Measurements from ENCODE around the gene PLPP2. TPM values are rescaled to one million over a fixed set of nuclear protein-coding genes. Genes with fewer than 3 reads are reported as not detected.
A peak's percentile ranks its signal among the peaks of the same experiment; 100 is the strongest.

PLPP2 gene
- total and polyA plus RNA-seq, 9 of the 15 experiments (the other 6 are each of a cell fraction or from before 2014, with no cell fraction given), result 0.51 to 4.4 (median 2.2) TPM; not detected in 1

DNA sequence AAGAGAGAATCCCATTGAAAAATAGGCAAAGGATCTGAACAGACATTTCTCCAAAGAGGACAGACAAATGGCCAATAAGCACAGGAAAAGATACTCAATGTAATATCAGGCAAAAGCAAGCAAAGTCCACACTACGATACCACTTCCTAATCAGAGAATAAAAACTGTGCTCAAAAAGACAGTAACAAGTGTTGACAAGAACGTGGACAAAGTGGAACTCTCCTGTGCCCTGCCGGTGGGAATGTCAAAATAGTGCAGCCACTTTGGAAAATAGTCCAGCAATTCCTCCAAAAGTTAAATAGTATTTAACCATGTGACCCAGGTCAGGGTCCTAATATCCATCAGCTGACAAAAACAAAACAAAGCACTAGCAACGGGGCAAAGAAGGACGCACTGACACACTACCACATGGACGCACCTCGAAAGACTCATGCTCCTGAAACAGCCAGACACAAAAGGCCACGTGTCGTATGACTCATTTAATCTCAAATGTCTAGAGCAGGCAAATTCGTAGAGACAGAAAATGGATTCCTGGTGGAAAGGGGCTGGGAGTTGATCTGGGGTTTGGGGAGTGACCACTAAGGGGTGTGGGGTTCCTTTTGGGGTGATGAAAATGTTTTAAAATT, 48.2 kb upstream of the PLPP2 start (continued):
- TF ChIP-seq, protein P1, sequence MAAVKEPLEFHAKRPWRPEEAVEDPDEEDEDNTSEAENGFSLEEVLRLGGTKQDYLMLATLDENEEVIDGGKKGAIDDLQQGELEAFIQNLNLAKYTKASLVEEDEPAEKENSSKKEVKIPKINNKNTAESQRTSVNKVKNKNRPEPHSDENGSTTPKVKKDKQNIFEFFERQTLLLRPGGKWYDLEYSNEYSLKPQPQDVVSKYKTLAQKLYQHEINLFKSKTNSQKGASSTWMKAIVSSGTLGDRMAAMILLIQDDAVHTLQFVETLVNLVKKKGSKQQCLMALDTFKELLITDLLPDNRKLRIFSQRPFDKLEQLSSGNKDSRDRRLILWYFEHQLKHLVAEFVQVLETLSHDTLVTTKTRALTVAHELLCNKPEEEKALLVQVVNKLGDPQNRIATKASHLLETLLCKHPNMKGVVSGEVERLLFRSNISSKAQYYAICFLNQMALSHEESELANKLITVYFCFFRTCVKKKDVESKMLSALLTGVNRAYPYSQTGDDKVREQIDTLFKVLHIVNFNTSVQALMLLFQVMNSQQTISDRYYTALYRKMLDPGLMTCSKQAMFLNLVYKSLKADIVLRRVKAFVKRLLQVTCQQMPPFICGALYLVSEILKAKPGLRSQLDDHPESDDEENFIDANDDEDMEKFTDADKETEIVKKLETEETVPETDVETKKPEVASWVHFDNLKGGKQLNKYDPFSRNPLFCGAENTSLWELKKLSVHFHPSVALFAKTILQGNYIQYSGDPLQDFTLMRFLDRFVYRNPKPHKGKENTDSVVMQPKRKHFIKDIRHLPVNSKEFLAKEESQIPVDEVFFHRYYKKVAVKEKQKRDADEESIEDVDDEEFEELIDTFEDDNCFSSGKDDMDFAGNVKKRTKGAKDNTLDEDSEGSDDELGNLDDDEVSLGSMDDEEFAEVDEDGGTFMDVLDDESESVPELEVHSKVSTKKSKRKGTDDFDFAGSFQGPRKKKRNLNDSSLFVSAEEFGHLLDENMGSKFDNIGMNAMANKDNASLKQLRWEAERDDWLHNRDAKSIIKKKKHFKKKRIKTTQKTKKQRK (IDR thresholded peaks at IDR 0.05; ENCODE audit: borderline replicate concordance, low read depth, low read length), result no peak
- TF ChIP-seq RAD51 (IDR thresholded peaks at IDR 0.05; ENCODE audit: borderline replicate concordance, low read depth), result 0 out of 2 replicates have a peak, but pooled peaks have one; percentile 10
- TF ChIP-seq STAT5A (IDR thresholded peaks at IDR 0.05; ENCODE audit: borderline replicate concordance, low read length), result 0 out of 2 replicates have a peak, but pooled peaks have one; percentile 5

DNA sequence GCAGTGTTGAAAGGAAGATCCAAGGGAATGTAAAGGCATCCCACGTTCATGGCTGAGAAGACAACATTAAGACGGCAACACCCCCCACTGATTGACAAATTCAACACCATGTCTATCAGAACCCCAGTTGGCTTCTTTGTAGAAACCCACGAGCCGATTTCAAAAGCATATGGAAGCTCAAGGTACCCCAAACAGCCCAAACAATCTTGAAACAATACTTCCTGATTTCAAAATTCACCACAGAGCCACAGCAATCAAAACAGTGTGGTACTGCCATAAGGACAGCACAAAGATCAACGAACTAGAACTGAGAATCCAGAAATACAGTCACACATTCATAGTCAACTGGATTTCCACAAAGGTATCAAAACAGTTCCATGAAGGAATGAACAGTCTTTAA, 47.2 kb upstream of the PLPP2 start:
- no peak overlapping the region for H2AFZ ChIP-seq (ENCODE audit: low read depth, low read length)
- FAIRE-seq (peak; percentile 40), ATAC-seq (no peak), DNase-seq (ENCODE audit: extremely low read depth in 1 of 4, low spot score in 3 of 4) (no peak)
- H3K9me1 ChIP-seq (ENCODE audit: control insufficient read depth, insufficient read depth, low read length), result peaks cover 15% of the 10 kb centered on the region
- ChIA-PET POLR2A (no interaction called here), CTCF (ENCODE audit: low intra/inter-chr PET ratio) (no interaction called here)
- H3K9ac ChIP-seq (ENCODE audit: insufficient read depth in 1 of 2, low read depth in 2 of 2, low read length in 2 of 2), result no peak overlapping the region
- H3K4me1 ChIP-seq (replicated peaks in 1 of 2; ENCODE audit: control insufficient read depth in 2 of 2, insufficient read depth in 2 of 2, low read length in 2 of 2), result peaks cover 34 to 45% of the 10 kb centered on the region in 2 experiments; a peak in 4 of 5 replicates
- peaks cover 89% of the 10 kb centered on the region for H3K79me2 ChIP-seq (ENCODE audit: control insufficient read depth, insufficient read depth, low read length)
- H3K36me3 ChIP-seq (ENCODE audit: control insufficient read depth, insufficient read depth, low read length), result peaks cover 81% of the 10 kb centered on the region; the same call in 2 of the 3 replicates
- H3K27me3 ChIP-seq (ENCODE audit: control insufficient read depth in 2 of 2, insufficient read depth in 2 of 2, low read length in 2 of 2), result no peaks in the 10 kb centered on the region
- no peak overlapping the region for H3K4me3 ChIP-seq
- intact Hi-C loops (cut with micrococcal nuclease), result no loop called here
- H3K27ac ChIP-seq (ENCODE audit: extremely low read depth, low read depth, low read length), result no peak overlapping the region
- no TSS peak for BruUV-seq (replicated peaks)
- H3K9me3 ChIP-seq (replicated peaks; ENCODE audit: control insufficient read depth, insufficient read depth, low read depth, low read length), result peaks cover 8% of the 10 kb centered on the region; the same call in 1 of the 2 replicates
- no peak overlapping the region for H3K4me2 ChIP-seq (ENCODE audit: insufficient read depth, low read length)
- in situ Hi-C loops (cut with MboI), result no loop called here
- 94% methylated on average over 5 of the region's 5 CpGs for WGBS (ENCODE audit: insufficient coverage, low coverage, missing lambda C conversion rate)
- H4K20me1 ChIP-seq (replicated peaks; ENCODE audit: control insufficient read depth, insufficient read depth, low read length), result peaks cover 17% of the 10 kb centered on the region
- TF ChIP-seq ZZZ3 (IDR thresholded peaks at IDR 0.05), result no peak
- TF ChIP-seq, protein P2, sequence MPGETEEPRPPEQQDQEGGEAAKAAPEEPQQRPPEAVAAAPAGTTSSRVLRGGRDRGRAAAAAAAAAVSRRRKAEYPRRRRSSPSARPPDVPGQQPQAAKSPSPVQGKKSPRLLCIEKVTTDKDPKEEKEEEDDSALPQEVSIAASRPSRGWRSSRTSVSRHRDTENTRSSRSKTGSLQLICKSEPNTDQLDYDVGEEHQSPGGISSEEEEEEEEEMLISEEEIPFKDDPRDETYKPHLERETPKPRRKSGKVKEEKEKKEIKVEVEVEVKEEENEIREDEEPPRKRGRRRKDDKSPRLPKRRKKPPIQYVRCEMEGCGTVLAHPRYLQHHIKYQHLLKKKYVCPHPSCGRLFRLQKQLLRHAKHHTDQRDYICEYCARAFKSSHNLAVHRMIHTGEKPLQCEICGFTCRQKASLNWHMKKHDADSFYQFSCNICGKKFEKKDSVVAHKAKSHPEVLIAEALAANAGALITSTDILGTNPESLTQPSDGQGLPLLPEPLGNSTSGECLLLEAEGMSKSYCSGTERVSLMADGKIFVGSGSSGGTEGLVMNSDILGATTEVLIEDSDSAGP (CRISPR knock-in tag; IDR thresholded peaks at IDR 0.05), result no peak
- no peak for TF ChIP-seq JUN (IDR thresholded peaks at IDR 0.05; ENCODE audit: borderline replicate concordance, low read depth, low read length)
- no peak for TF ChIP-seq JUN (CRISPR knock-in tag; IDR thresholded peaks at IDR 0.05; ENCODE audit: borderline replicate concordance)
- TF ChIP-seq, protein P3, sequence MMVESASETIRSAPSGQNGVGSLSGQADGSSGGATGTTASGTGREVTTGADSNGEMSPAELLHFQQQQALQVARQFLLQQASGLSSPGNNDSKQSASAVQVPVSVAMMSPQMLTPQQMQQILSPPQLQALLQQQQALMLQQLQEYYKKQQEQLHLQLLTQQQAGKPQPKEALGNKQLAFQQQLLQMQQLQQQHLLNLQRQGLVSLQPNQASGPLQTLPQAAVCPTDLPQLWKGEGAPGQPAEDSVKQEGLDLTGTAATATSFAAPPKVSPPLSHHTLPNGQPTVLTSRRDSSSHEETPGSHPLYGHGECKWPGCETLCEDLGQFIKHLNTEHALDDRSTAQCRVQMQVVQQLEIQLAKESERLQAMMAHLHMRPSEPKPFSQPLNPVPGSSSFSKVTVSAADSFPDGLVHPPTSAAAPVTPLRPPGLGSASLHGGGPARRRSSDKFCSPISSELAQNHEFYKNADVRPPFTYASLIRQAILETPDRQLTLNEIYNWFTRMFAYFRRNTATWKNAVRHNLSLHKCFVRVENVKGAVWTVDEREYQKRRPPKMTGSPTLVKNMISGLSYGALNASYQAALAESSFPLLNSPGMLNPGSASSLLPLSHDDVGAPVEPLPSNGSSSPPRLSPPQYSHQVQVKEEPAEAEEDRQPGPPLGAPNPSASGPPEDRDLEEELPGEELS (CRISPR knock-in tag; IDR thresholded peaks at IDR 0.05; ENCODE audit: borderline replicate concordance), result no peak
- TF ChIP-seq, protein P4, sequence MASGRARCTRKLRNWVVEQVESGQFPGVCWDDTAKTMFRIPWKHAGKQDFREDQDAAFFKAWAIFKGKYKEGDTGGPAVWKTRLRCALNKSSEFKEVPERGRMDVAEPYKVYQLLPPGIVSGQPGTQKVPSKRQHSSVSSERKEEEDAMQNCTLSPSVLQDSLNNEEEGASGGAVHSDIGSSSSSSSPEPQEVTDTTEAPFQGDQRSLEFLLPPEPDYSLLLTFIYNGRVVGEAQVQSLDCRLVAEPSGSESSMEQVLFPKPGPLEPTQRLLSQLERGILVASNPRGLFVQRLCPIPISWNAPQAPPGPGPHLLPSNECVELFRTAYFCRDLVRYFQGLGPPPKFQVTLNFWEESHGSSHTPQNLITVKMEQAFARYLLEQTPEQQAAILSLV (tag; IDR thresholded peaks at IDR 0.05), result no peak
- no peak for TF ChIP-seq ZBED1 (IDR thresholded peaks at IDR 0.05)
- no peak for TF ChIP-seq BHLHE40 (IDR thresholded peaks at IDR 0.05; ENCODE audit: low read length)
- TF ChIP-seq HLTF (IDR thresholded peaks at IDR 0.05), result no peak
- no peak for TF ChIP-seq JUNB (CRISPR knock-in tag; conservative IDR thresholded peaks at IDR 0.05)

Data from K562 (cell line).